Transverse colon (tissue), 3 donors: Measurements from ENCODE around the gene MXRA8.

Experiments
- CTCF ChIP-seq, 5 experiments: fragments of 200-600 bp in 3 of 5; fragments of 450-650 bp in 2 of 5; sonication (generic) in 3 of 5; IDR thresholded peaks; 1 replicate in 2 of 5; 2 replicates in 3 of 5; pipeline ENCODE4 v1.5.1; 2016 to 2017; ENCODE audit warnings: antibody characterized with exemption in 5 of 5, inconsistent platforms in 3 of 5, mild to moderate bottlenecking in 2 of 5, moderate library complexity in 1 of 5
- EP300 ChIP-seq: sonication (generic); formaldehyde crosslinking; IDR thresholded peaks from one replicate; pipeline ENCODE4 v1.6.1; 2017; ENCODE audit warnings: antibody characterized with exemption, low read depth
- POLR2A ChIP-seq: fragments of 450-650 bp; IDR thresholded peaks from one replicate; pipeline ENCODE4 v1.6.1; 2016; ENCODE audit warnings: antibody characterized with exemption, mild to moderate bottlenecking, moderate library complexity

- TF ChIP-seq CTCF (IDR thresholded peaks at IDR 0.05) = no peak
- no peak for TF ChIP-seq EP300
- TF ChIP-seq POLR2A = no peak
Measured at GRCh38 chr1:1359308-1359663, 931 bp upstream of the MXRA8 start.
